Tibial nerve (tissue), 4 donors: ENCODE measurements around the gene POU6F1. TPM values are rescaled to one million over a fixed set of nuclear protein-coding genes. Genes with fewer than 3 reads are reported as not detected.

Experiments
- DNase-seq, 2 donors: peaks; one replicate each; pipeline ENCODE4 v3.0.0-alpha.2; 2019; ENCODE audit warnings: low spot score in 2 of 2
- H3K27ac ChIP-seq, 4 donors: fragments of 200-600 bp; sonication (generic) in 3 of 4; one replicate each; pipeline ENCODE4 v1.5.1; 2017 to 2019; ENCODE audit warnings: mild to moderate bottlenecking in 1 of 4
- H3K27me3 ChIP-seq, 2 donors: fragments of 200-600 bp; sonication (generic) in 1 of 2; one replicate each; pipeline versions ENCODE4 v1.5.1 to v1.6.0; 2017 to 2019
- H3K36me3 ChIP-seq, 3 donors: fragments of 200-600 bp; sonication (generic); one replicate each; pipeline ENCODE4 v1.5.1; 2018 to 2019
- H3K4me1 ChIP-seq, 4 donors: fragments of 200-600 bp; sonication (generic) in 3 of 4; one replicate each; pipeline ENCODE4 v1.5.1; 2017 to 2019
- H3K4me3 ChIP-seq, 4 donors: fragments of 200-600 bp; sonication (generic) in 3 of 4; one replicate each; pipeline ENCODE4 v1.5.1; 2017 to 2019; ENCODE audit warnings: mild to moderate bottlenecking in 1 of 4, moderate library complexity in 1 of 4
- H3K9me3 ChIP-seq, 4 donors: fragments of 200-600 bp; sonication (generic) in 3 of 4; one replicate each; pipeline ENCODE4 v1.5.1; 2017 to 2019
- EP300 ChIP-seq, 2 donors: sonication (generic); formaldehyde crosslinking; IDR thresholded peaks; one replicate each; pipeline ENCODE4 v1.6.1; 2017; ENCODE audit warnings: antibody characterized with exemption in 2 of 2, mild to moderate bottlenecking in 1 of 2
- POLR2A ChIP-seq, 2 donors: fragments of 450-650 bp; IDR thresholded peaks; one replicate each; pipeline ENCODE4 v1.6.1; 2017; ENCODE audit warnings: antibody characterized with exemption in 2 of 2, mild to moderate bottlenecking in 2 of 2, moderate library complexity in 2 of 2
- WGBS, 2 donors: methylation state at CpG; one replicate each; pipeline ENCODE4 v1.1.5; 2018; 5-methylcytosine and 5-hydroxymethylcytosine counted together
- total RNA-seq, 4 donors: library from RNA; depleted of rRNA; stranded (reverse); fragments of >200 nt; gene quantifications; one replicate each; pipeline ENCODE4 v1.1.0, GENCODE V29; 2016
- TF ChIP-seq, protein P1 (sequence below), 5 experiments: fragments of 200-600 bp in 3 of 5; fragments of 450-650 bp in 2 of 5; sonication (generic) in 3 of 5; IDR thresholded peaks; one replicate each; pipeline ENCODE4 v1.5.1; 2016 to 2019; ENCODE audit warnings: antibody characterized with exemption in 5 of 5, mild to moderate bottlenecking in 3 of 5, moderate library complexity in 2 of 5

POU6F1 gene
- total RNA-seq, 4 donors from 2014 or later: 14.4 to 27.5 (median 21.9) TPM

DNA sequence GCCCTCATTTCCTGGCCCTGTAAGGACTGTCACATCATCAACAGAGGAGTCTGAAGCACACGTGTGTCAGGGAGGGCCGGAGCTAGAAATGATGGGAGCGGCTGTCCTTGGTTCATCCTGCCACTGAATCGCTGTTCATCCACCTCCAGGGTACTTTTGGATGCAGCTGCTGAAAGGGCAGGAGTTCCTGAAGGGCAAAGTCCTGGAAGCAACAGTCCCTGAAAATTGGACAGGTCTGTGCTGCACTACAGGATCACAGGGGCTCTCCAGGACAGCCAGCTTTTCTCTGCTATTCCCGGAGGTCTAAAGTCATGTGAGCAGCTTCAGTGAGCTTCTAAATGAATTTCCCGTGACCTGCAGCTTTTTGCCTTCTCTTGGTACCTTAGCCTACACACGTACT, 17.7 kb downstream of the POU6F1 start:
- WGBS, 2 donors: 84 to 86% methylated on average over 7 of the region's 7 CpGs
- Histone ChIP-seq H3K27ac (no peak overlapping the region), H3K36me3 (peaks cover 0 to 84% (median 2%) of the 10 kb centered on the region in 3 donors), H3K27me3 (no peaks in the 10 kb centered on the region), H3K9me3 (no peaks in the 10 kb centered on the region), H3K4me1 (no peaks in the 10 kb centered on the region), H3K4me3 (no peak overlapping the region)
- DNase-seq: no peak
- TF ChIP-seq POLR2A (IDR thresholded peaks at IDR 0.05) (no peak), EP300 (IDR thresholded peaks at IDR 0.05) (no peak)
- TF ChIP-seq, protein P1, sequence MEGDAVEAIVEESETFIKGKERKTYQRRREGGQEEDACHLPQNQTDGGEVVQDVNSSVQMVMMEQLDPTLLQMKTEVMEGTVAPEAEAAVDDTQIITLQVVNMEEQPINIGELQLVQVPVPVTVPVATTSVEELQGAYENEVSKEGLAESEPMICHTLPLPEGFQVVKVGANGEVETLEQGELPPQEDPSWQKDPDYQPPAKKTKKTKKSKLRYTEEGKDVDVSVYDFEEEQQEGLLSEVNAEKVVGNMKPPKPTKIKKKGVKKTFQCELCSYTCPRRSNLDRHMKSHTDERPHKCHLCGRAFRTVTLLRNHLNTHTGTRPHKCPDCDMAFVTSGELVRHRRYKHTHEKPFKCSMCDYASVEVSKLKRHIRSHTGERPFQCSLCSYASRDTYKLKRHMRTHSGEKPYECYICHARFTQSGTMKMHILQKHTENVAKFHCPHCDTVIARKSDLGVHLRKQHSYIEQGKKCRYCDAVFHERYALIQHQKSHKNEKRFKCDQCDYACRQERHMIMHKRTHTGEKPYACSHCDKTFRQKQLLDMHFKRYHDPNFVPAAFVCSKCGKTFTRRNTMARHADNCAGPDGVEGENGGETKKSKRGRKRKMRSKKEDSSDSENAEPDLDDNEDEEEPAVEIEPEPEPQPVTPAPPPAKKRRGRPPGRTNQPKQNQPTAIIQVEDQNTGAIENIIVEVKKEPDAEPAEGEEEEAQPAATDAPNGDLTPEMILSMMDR (IDR thresholded peaks at IDR 0.05): no peak

DNA sequence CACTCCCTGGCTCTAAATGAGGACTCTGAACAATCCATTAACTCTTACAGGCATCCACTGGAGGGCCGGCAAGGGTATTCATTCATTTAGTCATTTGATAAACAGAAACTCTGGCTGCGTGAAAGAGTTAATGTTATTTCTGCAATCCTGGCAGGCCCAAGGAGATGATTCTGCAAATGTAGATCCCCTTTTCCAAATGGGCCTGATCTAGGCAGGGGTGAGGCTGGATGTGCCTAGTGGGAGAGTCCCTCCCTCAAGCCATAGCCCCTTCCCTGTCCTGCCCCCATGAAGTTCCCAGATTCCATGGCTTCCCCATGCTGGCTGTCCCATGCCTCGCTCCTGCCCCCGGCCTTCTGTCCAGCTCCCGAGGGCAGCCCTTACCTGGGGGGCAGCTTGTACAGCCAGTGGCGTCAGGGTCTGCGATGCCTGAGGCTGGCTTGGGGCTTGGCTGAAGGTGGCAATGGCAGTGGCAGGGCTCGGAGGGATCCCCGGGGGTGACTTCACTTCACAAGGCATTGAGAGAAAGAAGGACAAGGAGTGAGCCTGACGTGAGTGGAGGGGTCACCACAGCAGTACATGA, 18.4 kb downstream of the POU6F1 start:
- 89 to 90% methylated on average over 10 of the region's 10 CpGs for WGBS, 2 donors
- no peak overlapping the region for H3K27ac ChIP-seq
- DNase-seq: no peak
- H3K4me1 ChIP-seq: no peaks in the 10 kb centered on the region
- no peaks in the 10 kb centered on the region for H3K9me3 ChIP-seq
- H3K36me3 ChIP-seq: peaks cover 0 to 89% (median 2%) of the 10 kb centered on the region in 3 donors
- no peaks in the 10 kb centered on the region for H3K27me3 ChIP-seq
- TF ChIP-seq, protein P1 (IDR thresholded peaks at IDR 0.05): no peak
- TF ChIP-seq EP300 (IDR thresholded peaks at IDR 0.05) (no peak), POLR2A (IDR thresholded peaks at IDR 0.05) (no peak)
- no peak overlapping the region for H3K4me3 ChIP-seq

DNA sequence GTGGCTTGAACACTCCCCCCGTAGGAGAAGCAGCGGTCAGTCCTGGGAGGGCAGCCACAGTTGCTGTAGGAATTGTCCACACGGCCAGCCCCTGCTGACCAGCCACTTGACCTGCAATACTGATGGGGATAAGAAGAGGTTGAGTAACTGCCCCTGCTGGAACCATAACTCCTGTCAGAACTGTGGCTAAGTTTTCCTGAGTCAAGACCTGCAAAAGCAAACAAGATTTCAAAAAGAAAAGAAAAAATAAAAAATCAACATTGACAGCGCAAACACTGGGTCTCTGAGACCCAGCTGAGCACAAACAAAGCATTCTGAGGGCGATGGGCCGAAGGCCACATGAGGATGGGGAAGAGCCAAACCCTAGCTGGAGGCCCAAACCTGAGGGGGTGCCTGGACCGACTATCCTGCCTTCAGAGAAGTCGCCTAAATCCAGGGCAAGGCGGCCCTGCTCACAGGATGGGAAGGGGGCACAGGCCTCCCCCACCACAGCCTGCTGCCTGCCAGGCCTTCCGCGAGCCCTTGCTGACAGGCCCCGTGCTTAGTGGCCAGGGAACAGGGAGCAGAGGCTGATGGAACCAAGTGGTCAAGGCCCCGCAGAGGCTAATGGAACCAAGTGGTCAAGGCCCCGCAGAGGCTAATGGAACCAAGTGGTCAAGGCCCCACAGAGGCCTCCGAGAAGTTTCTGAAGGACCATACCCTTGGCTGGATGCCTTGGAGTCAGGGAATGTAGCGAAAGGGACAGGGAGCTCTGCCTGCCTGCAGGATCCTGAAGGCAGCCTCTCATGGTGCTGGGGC, 19.1 kb downstream of the POU6F1 start:
- Histone ChIP-seq H3K36me3 (peaks cover 0 to 89% (median 2%) of the 10 kb centered on the region in 3 donors), H3K4me1 (no peaks in the 10 kb centered on the region), H3K27ac (no peak overlapping the region), H3K9me3 (no peaks in the 10 kb centered on the region), H3K27me3 (no peaks in the 10 kb centered on the region), H3K4me3 (no peak overlapping the region)
- DNase-seq: no peak
- 75 to 77% methylated on average over 11 to 14 of the region's 16 CpGs for WGBS, 2 donors
- no peak for TF ChIP-seq EP300 (IDR thresholded peaks at IDR 0.05)
- no peak for TF ChIP-seq POLR2A (IDR thresholded peaks at IDR 0.05)
- TF ChIP-seq, protein P1 (IDR thresholded peaks at IDR 0.05): no peak

DNA sequence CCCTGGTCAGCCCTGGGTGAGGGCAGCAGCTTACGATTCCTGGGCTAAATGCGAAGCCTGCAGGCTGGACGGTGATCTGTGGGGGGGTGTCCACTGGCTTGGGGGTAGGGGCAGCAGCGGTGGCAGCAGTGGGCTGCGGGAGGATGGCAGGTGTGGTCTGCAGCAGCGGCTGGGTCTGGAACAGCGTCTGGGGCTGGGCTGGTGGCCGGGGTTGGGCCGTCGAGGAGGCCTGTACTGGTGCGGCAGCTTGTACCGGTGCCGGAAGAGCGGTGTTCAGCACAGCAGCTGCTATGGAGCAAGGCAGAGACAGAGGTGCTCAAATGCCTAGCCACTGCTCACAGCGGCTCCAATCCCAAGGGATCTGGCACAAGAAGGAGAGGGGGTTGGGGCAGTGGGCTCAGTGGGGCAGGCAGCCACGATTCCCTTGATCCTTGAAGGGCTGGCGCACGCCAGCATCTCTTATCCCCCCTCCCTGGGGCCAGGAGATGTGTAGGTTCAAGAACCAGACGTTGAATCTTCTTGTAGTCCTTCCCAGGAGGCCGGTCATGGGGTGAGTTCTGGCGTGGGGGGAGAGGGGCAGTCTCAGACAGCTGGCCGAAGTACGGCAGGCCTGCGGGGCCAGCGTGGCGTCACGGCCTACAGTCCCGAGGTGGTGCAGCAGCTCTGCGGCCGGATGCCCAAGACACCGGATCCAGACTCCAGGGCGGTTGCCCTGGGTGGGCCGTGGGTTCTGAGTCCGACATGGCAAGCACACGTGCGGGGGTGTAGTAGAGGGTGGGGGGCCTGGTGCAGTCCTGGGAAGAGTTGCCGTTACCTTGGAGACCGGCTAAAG, 19.9 kb downstream of the POU6F1 start:
- TF ChIP-seq EP300 (IDR thresholded peaks at IDR 0.05) (no peak), POLR2A (IDR thresholded peaks at IDR 0.05) (no peak)
- TF ChIP-seq, protein P1 (IDR thresholded peaks at IDR 0.05): no peak
- no peaks in the 10 kb centered on the region for H3K4me1 ChIP-seq
- H3K27me3 ChIP-seq: no peaks in the 10 kb centered on the region
- H3K4me3 ChIP-seq: no peak overlapping the region
- H3K36me3 ChIP-seq: peaks cover 0 to 86% (median 0%) of the 10 kb centered on the region in 3 donors
- DNase-seq: no peak
- H3K27ac ChIP-seq: no peak overlapping the region
- H3K9me3 ChIP-seq: no peaks in the 10 kb centered on the region
- 83 to 90% methylated on average over 35 to 38 of the region's 38 CpGs for WGBS, 2 donors
